Trophoblast cell (in vitro differentiated cells and primary cell): ENCODE data around the gene G2E3.
A peak's percentile ranks its signal among the peaks of the same experiment; 100 is the strongest.
"Not testable (repeated sequence)": the region's sequence is repeated elsewhere in the genome, so short reads cannot be mapped to it uniquely, and the experiment has no call there.

Experiments used
- DNase-seq, 2 donors: peaks; one replicate each; pipeline ENCODE4 v3.0.0-alpha.2; 2016
- H2AFZ ChIP-seq: 2 replicates; pipeline ENCODE4 v1.6.1; 2013; ENCODE audit warnings: low read length, moderate library complexity, mild to moderate bottlenecking; ENCODE audit not compliant: insufficient read depth, poor library complexity
- H2AK5ac ChIP-seq: 2 replicates; pipeline ENCODE4 v1.6.1; 2013; ENCODE audit warnings: mild to moderate bottlenecking, low read length
- H2BK120ac ChIP-seq: 2 replicates; pipeline ENCODE4 v1.6.1; 2013; ENCODE audit warnings: low read length, mild to moderate bottlenecking, moderate library complexity; ENCODE audit not compliant: insufficient read depth, poor library complexity
- H2BK12ac ChIP-seq: 2 replicates; pipeline ENCODE4 v1.6.1; 2013; ENCODE audit warnings: mild to moderate bottlenecking, low read length, moderate library complexity
- H2BK5ac ChIP-seq: 2 replicates; pipeline ENCODE4 v1.6.1; 2013; ENCODE audit warnings: low read length, low read depth, moderate library complexity, mild to moderate bottlenecking; ENCODE audit not compliant: poor library complexity
- H3K14ac ChIP-seq: 2 replicates; pipeline ENCODE4 v1.6.1; 2013; ENCODE audit warnings: mild to moderate bottlenecking, low read length
- H3K18ac ChIP-seq: 2 replicates; pipeline ENCODE4 v1.6.1; 2013; ENCODE audit warnings: mild to moderate bottlenecking, low read length
- H3K23ac ChIP-seq: 2 replicates; pipeline ENCODE4 v1.6.1; 2013; ENCODE audit warnings: low read length
- H3K27ac ChIP-seq: 2 replicates; pipeline ENCODE4 v1.5.1; 2013; ENCODE audit warnings: low read depth, mild to moderate bottlenecking, inconsistent platforms, low read length, moderate library complexity
- H3K27me3 ChIP-seq: 2 replicates; pipeline ENCODE4 v1.6.1; 2013; ENCODE audit warnings: inconsistent platforms, mild to moderate bottlenecking, low read length, moderate library complexity; ENCODE audit not compliant: insufficient read depth
- H3K36me3 ChIP-seq, 2 experiments: 1 replicate in 1 of 2; 2 replicates in 1 of 2; pipeline ENCODE4 v1.6.1; 2013; ENCODE audit warnings: low read length in 2 of 2, mild to moderate bottlenecking in 2 of 2, moderate library complexity in 1 of 2; ENCODE audit not compliant: insufficient read depth in 2 of 2, control insufficient read depth in 1 of 2
- H3K4ac ChIP-seq: 2 replicates; pipeline ENCODE4 v1.6.1; 2013; ENCODE audit warnings: low read depth, mild to moderate bottlenecking, low read length, moderate library complexity
- H3K4me1 ChIP-seq, 2 experiments: 1 replicate in 1 of 2; 2 replicates in 1 of 2; pipeline ENCODE4 v1.6.1; 2013; ENCODE audit warnings: low read length in 2 of 2, mild to moderate bottlenecking in 2 of 2, moderate library complexity in 1 of 2; ENCODE audit not compliant: insufficient read depth in 2 of 2, control insufficient read depth in 1 of 2
- H3K4me2 ChIP-seq: 2 replicates; pipeline ENCODE4 v1.6.1; 2013; ENCODE audit warnings: inconsistent platforms, mild to moderate bottlenecking, low read length, moderate library complexity
- H3K4me3 ChIP-seq: 2 replicates; pipeline ENCODE4 v1.5.1; 2013; ENCODE audit warnings: mild to moderate bottlenecking, low read depth, low read length, inconsistent platforms
- H3K79me1 ChIP-seq: one replicate; pipeline ENCODE4 v1.6.1; 2013; ENCODE audit warnings: low read length
- H3K79me2 ChIP-seq: 2 replicates; pipeline ENCODE4 v1.6.1; 2013; ENCODE audit warnings: low read length, mild to moderate bottlenecking; ENCODE audit not compliant: control insufficient read depth, insufficient read depth, poor library complexity
- H3K9ac ChIP-seq: 2 replicates; pipeline ENCODE4 v1.6.1; 2013; ENCODE audit warnings: mild to moderate bottlenecking, low read length
- H3K9me3 ChIP-seq: 2 replicates; pipeline ENCODE4 v1.6.1; 2013; ENCODE audit warnings: low read depth, mild to moderate bottlenecking, control low read depth, inconsistent platforms, low read length; ENCODE audit not compliant: insufficient read depth
- H4K12ac ChIP-seq: 2 replicates; pipeline ENCODE4 v1.6.1; 2013; ENCODE audit warnings: low read depth, mild to moderate bottlenecking, low read length, moderate library complexity
- H4K8ac ChIP-seq: 2 replicates; pipeline ENCODE4 v1.6.1; 2013; ENCODE audit warnings: low read depth, mild to moderate bottlenecking, low read length, moderate library complexity
- H4K91ac ChIP-seq: one replicate; pipeline ENCODE4 v1.6.1; 2013; ENCODE audit warnings: low read depth, mild to moderate bottlenecking, low read length, moderate library complexity
- WGBS: extraction: QIAGEN DNeasy Blood & Tissue Kit; methylation state at CpG from one replicate; pipeline ENCODE4 v1.1.7; 2013; ENCODE audit warnings: missing lambda C conversion rate; ENCODE audit not compliant: insufficient read length, insufficient coverage; ENCODE audit errors: extremely low coverage; 5-methylcytosine and 5-hydroxymethylcytosine counted together

The G2E3 gene

GRCh38 chr14:30638926-30639325, 80.0 kb downstream of the G2E3 start:
- H3K4me1 ChIP-seq, result no peaks in the 10 kb centered on the region
- H3K79me2 ChIP-seq, result no peaks in the 10 kb centered on the region
- H2BK5ac ChIP-seq, result no peak overlapping the region
- peaks cover 8 to 9% of the 10 kb centered on the region in 2 experiments for H3K36me3 ChIP-seq
- DNase-seq, result peak; percentile 10 to 42
- H3K4me3 ChIP-seq, result no peak overlapping the region
- H4K8ac ChIP-seq, result no peak overlapping the region
- no peak overlapping the region for H3K4ac ChIP-seq
- H3K79me1 ChIP-seq, result no peaks in the 10 kb centered on the region
- WGBS, result no CpG with 5 or more reads among the region's 3 CpGs
- H2AK5ac ChIP-seq, result no peak overlapping the region
- H3K27me3 ChIP-seq, result no peaks in the 10 kb centered on the region
- no peak overlapping the region for H3K27ac ChIP-seq
- no peak overlapping the region for H2BK12ac ChIP-seq
- H3K14ac ChIP-seq, result no peak overlapping the region
- no peak overlapping the region for H4K91ac ChIP-seq
- H3K23ac ChIP-seq, result no peak overlapping the region
- H3K4me2 ChIP-seq, result no peak overlapping the region
- H3K18ac ChIP-seq, result no peak overlapping the region
- H3K9ac ChIP-seq, result no peak overlapping the region
- H2AFZ ChIP-seq, result no peak overlapping the region
- H2BK120ac ChIP-seq, result no peak overlapping the region
- H4K12ac ChIP-seq, result no peak overlapping the region
- H3K9me3 ChIP-seq, result no peaks in the 10 kb centered on the region

DNA sequence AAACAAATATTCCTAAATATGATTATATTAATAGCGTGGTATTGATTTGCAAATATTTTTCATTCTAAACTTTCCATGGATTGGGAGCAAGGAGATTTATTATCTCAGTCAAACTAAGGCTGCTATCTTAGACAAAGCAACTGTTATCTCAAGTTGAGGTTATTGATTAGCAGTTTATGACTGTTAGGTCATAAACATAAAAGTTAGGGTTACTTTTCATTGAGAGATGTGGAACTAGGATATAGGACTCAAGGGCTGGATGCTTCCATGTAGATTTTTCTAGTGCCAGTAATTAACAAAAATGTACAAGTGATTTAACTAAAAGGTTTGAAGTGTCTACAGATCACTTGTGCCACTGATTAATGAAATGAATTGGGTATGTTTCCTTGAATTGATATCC, 82.2 kb downstream of the G2E3 start:
- Histone ChIP-seq H3K4me3 (no peak overlapping the region), H4K12ac (no peak overlapping the region), H3K4ac (no peak overlapping the region), H2AFZ (no peak overlapping the region), H3K9ac (no peak overlapping the region), H2BK12ac (no peak overlapping the region), H2BK120ac (no peak overlapping the region), H3K4me2 (no peak overlapping the region), H4K91ac (no peak overlapping the region), H3K36me3 (peaks cover 7 to 8% of the 10 kb centered on the region in 2 experiments), H3K23ac (no peak overlapping the region), H3K9me3 (no peaks in the 10 kb centered on the region), H2BK5ac (no peak overlapping the region), H3K79me1 (no peaks in the 10 kb centered on the region), H3K14ac (no peak overlapping the region), H3K27me3 (no peaks in the 10 kb centered on the region), H3K27ac (no peak overlapping the region), H2AK5ac (no peak overlapping the region), H3K79me2 (no peaks in the 10 kb centered on the region), H3K18ac (no peak overlapping the region), H3K4me1 (no peaks in the 10 kb centered on the region), H4K8ac (no peak overlapping the region)
- no peak for DNase-seq
- no CpG with 5 or more reads among the region's 1 CpG for whole genome bisulfite sequencing

GRCh38 chr14:30644462-30644861, 85.5 kb downstream of the G2E3 start:
- not testable (repeated sequence) for H3K27me3 ChIP-seq, H3K4ac ChIP-seq, H3K79me2 ChIP-seq, H3K4me2 ChIP-seq, H3K79me1 ChIP-seq, H2BK5ac ChIP-seq, H3K4me1 ChIP-seq, H3K18ac ChIP-seq, H4K8ac ChIP-seq, DNase-seq, H2BK12ac ChIP-seq, H3K14ac ChIP-seq, H3K9me3 ChIP-seq, H3K23ac ChIP-seq, H4K12ac ChIP-seq, H4K91ac ChIP-seq, H2BK120ac ChIP-seq, H2AFZ ChIP-seq, H3K36me3 ChIP-seq, H3K4me3 ChIP-seq, H2AK5ac ChIP-seq, H3K9ac ChIP-seq, H3K27ac ChIP-seq
- WGBS, result no CpG with 5 or more reads among the region's 5 CpGs

DNA sequence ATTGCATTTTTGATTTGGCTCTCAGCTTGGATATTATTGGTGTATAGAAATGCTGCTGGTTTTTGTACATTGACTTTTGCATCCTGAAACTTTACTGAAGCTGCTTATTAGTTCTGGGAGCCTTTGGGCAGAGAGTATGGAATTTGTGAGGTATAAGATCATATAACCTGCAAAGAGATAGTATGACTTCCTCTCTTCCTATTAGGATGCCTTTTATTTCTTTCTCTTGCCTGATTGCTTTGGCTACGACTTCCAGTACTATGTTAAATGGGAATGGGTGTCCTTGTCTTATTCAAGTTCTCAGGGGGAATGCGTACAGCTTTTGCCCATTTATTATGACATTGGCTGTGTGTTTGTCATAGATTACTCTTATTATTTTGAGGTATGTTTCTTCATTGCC, 86.6 kb downstream of the G2E3 start:
- no peak overlapping the region for H4K12ac ChIP-seq
- no peak overlapping the region for H3K14ac ChIP-seq
- no peak overlapping the region for H2AFZ ChIP-seq
- no peak overlapping the region for H3K4ac ChIP-seq
- H3K27me3 ChIP-seq, result no peaks in the 10 kb centered on the region
- H3K18ac ChIP-seq, result no peak overlapping the region
- H3K36me3 ChIP-seq, result peaks cover 7 to 11% of the 10 kb centered on the region in 2 experiments
- H3K4me3 ChIP-seq, result no peak overlapping the region
- H4K91ac ChIP-seq, result no peak overlapping the region
- H3K9ac ChIP-seq, result no peak overlapping the region
- no peak for DNase-seq
- no peaks in the 10 kb centered on the region for H3K79me1 ChIP-seq
- H3K4me2 ChIP-seq, result no peak overlapping the region
- no peak overlapping the region for H2AK5ac ChIP-seq
- no peak overlapping the region for H4K8ac ChIP-seq
- H3K9me3 ChIP-seq, result no peaks in the 10 kb centered on the region
- no peak overlapping the region for H2BK5ac ChIP-seq
- no peak overlapping the region for H2BK120ac ChIP-seq
- no peaks in the 10 kb centered on the region for H3K4me1 ChIP-seq
- H3K79me2 ChIP-seq, result no peaks in the 10 kb centered on the region
- no peak overlapping the region for H2BK12ac ChIP-seq
- WGBS, result no CpG with 5 or more reads among the region's 2 CpGs
- no peak overlapping the region for H3K23ac ChIP-seq
- H3K27ac ChIP-seq, result no peak overlapping the region
